GM18873 (cell line): ENCODE measurements around the gene CGREF1.
"Not testable (repeated sequence)": the region's sequence is repeated elsewhere in the genome, so short reads cannot be mapped to it uniquely, and the experiment has no call there.

ENCODE experiments used
- ATAC-seq: cut with Tn5 transposase; IDR thresholded peaks from one replicate; pipeline ENCODE4 v1.9.1; 2021; ENCODE audit warnings: mild to moderate bottlenecking, moderate library complexity, moderate number of reproducible peaks; ENCODE audit not compliant: unreplicated experiment, low FRiP score

The CGREF1 gene

GRCh38 chr2:27117995-27118524, 868 bp downstream of the CGREF1 start:
- ATAC-seq, result no peak

GRCh38 chr2:27115519-27115918, 3.4 kb downstream of the CGREF1 start:
- no peak for ATAC-seq

DNA sequence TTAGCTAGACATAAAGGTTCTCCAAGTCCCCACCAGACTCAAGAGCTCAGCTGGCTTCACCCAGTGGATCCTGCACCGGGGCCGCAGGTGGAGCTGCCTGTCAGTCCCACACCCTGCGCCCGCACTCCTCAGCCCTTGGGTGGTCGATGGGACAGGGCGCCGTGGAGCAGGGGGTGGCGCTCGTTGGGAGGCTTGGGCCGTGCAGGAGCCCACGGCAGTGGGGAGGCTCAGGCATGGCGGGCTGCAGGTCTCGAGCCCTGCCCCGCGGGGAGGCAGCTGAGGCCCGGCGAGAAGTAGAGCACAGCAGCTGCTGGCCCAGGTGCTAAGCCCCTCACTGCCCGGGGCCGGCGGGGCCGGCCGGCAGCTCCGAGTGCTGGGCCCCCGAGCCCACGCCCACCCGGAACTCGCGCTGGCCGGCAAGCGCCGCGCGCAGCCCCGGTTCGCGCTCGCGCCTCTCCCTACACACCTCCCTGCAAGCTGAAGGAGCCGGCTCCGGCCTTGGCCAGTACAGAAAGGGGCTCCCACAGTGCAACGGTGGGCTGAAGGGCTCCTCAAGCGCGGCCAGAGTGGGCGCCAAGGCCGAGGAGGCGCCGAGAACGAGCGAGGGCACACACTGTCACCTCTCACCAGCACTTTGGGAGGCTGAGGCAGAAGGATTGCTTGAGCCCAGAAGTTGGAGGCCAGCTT, 7.4 kb downstream of the CGREF1 start:
- ATAC-seq, result not testable (repeated sequence)

- not testable (repeated sequence) for ATAC-seq
Observed at GRCh38 chr2:27110603-27111352, 8.2 kb downstream of the CGREF1 start.

DNA sequence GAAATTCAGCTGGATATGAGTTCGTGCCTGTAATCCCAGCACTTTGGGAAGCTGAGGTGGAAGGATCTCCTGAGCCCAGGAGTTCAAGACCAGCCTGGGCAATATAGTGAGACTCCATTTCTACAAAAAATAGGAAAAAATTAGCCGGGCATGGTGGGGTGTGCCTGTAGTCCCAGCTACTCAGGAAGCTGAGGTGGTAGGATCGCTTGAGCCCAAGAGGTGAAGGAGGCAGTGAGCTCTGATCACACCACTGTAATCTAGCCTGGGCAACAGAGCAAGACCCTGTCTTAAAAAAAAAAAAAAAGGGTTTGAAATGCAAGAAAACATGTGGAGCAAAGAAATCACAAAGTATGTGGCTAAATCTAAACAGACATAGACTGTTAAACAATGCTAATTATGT, 9.8 kb downstream of the CGREF1 start:
- ATAC-seq, result no peak

DNA sequence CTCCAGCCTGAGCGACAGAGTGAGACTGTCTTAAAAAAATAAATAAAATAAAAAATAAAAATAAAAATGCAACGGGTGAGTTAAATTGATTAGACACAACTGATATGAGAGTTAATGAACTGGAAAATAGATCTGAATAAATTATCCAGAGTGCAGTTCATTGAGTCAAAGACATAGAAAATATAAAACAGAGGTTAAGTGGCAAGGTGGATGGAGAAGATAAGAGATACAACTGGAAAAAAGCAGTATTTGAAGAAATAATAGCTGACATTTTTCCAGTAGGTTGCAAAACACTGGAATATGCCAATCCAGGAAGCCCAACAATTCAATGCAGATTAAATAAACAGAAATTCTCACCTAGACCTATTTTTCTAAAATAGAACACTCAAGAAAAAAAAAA, 10.7 kb downstream of the CGREF1 start:
- ATAC-seq, result no peak

DNA sequence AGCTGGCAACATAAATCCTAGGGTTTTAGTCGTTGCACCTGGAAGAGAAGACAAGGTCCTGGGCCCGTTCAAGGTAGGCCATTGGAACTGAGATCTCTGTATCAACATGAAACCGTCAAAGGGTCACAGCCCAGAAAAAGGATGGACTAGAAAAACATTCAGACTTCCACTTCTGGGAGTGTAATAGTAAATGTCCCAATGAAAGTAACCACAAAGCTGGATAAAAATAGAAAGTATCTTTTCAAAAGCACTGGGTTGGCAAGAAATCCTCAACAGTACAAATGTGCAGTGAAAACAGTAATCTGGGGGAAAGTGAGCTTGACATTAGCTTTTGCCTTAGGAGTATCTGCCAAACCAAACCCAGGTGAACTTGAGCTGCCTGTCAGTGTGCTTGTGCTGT, 12.9 kb downstream of the CGREF1 start:
- ATAC-seq, result no peak

DNA sequence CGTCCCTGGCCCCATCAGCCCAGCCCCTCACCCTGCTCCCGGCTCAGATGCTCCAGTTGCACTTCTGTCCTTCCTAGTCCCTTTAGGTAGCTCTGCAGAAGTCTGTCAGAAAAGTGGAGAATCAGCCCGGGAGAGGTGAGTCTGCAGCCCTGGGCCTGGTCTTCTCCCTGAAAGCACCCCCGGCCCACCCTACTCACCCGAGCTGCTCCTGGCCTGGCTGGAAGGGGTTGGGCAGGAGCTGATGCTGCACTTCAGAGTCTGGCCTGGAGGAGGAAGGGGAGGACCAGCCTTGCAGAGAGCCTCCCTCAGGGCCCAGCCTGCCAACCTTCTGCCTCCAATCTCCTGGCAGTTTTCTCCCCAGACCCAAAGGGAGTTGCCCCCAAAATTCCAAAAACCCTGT, 16.6 kb downstream of the CGREF1 start:
- no peak for ATAC-seq

DNA sequence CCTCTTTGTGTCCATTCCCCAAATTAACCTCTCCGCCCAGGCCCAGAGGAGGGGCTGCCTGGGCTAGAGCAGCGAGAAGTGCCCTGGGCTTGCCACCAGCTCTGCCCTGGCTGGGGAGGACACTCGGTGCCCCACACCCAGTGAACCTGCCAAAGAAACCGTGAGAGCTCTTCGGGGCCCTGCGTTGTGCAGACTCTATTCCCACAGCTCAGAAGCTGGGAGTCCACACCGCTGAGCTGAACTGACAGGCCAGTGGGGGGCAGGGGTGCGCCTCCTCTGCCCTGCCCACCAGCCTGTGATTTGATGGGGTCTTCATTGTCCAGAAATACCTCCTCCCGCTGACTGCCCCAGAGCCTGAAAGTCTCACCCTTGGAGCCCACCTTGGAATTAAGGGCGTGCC, 18.9 kb downstream of the CGREF1 start:
- ATAC-seq, result no peak

DNA sequence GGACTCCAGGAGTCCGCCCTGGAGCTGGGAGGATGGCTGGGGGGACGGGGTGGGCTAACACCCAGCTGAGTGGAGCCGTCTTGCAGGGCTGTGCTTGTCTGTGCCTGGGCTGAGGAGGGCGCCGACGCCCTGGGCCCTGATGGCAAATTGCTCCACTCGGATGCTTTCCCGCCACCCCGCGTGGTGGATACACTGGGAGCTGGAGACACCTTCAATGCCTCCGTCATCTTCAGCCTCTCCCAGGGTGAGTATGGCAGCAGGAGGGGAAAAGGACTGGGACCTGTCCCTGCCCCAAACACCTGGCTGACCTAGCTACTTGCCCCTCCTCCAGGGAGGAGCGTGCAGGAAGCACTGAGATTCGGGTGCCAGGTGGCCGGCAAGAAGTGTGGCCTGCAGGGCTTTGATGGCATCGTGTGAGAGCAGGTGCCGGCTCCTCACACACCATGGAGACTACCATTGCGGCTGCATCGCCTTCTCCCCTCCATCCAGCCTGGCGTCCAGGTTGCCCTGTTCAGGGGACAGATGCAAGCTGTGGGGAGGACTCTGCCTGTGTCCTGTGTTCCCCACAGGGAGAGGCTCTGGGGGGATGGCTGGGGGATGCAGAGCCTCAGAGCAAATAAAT, 19.5 kb downstream of the CGREF1 start:
- ATAC-seq, result no peak

- ATAC-seq, result no peak
Observed at GRCh38 chr2:27097341-27097740, 21.6 kb downstream of the CGREF1 start.

DNA sequence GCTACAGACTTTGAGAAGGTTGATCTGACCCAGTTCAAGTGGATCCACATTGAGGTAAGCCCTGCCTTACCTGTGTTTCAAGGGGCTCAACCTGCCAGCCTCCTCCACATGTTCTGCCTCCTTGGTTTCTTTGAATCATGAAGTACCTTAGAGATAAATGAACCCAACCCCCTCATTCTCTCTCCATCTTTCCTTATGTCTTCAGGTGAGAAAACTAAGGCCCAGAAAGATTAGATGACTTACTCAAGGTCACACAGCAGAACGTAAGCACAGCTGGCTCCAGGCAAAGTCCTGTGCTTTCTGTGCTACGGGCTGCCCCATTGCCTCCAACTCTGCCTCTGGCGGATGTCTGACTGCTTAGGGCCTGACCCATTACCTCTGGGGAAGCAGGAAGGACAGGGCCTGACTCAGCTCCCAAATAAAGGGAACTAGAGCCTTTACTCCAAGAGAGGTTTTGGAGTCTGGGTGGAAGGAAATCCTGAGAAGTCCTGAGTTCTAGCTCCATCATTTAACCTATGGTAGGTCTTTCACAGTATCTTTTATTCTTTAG, 22.1 kb downstream of the CGREF1 start:
- ATAC-seq, result no peak

GRCh38 chr2:27095745-27096651, 22.9 kb downstream of the CGREF1 start:
- no peak for ATAC-seq

- no peak for ATAC-seq
Observed at GRCh38 chr2:27095427-27095744, 23.5 kb downstream of the CGREF1 start.

- no peak for ATAC-seq
Observed at GRCh38 chr2:27094353-27094984, 24.5 kb downstream of the CGREF1 start.

GRCh38 chr2:27093430-27094352, 25.2 kb downstream of the CGREF1 start:
- no peak for ATAC-seq

- no peak for ATAC-seq
Observed at GRCh38 chr2:27092696-27093429, 26.1 kb downstream of the CGREF1 start.
